ENCODE results near the gene TFR2. TPM values are rescaled to one million over a fixed set of nuclear protein-coding genes. Genes with fewer than 3 reads are reported as not detected.

Gene TFR2
- total and polyA plus RNA-seq, 9 of the 15 experiments (the other 6 are each of a cell fraction or from before 2014, with no cell fraction given), result 3.8 to 123 (median 51.1) TPM

DNA sequence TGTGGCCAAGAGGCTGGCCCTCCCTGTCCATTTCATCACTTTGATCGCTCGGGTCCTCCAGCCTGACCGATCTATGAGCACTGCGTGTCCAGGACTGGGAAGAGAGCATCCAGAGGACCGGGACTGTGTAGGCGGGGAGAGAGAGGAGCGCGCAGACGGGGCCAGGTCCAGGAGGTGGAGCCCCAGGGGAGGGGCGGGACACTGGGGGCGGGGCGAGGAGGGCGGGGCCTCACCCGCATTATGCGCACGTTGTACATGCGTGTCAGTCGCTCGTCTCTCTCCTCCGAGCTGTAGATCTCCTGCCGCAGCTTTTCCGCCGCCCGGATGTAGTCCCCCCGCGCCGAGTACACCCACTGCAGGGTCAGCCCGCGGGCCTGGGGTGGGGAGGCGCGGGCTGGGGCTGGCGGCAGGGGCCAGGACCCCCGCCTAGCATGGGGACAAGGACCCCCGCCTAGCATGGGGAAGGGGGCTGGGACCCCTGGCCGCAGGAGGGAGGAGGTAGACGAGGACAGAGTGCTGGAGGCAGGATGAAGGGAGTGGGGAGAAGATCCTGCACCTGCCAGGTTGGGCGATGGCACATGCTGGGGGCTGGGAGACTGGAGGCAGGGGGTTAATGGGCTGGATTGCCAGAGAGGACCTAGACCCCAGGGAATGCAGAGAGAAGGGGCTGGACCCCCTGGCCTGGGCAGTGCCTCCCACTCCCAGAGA, 14.7 kb downstream of the TFR2 start (continued):
- TF ChIP-seq, protein P1, sequence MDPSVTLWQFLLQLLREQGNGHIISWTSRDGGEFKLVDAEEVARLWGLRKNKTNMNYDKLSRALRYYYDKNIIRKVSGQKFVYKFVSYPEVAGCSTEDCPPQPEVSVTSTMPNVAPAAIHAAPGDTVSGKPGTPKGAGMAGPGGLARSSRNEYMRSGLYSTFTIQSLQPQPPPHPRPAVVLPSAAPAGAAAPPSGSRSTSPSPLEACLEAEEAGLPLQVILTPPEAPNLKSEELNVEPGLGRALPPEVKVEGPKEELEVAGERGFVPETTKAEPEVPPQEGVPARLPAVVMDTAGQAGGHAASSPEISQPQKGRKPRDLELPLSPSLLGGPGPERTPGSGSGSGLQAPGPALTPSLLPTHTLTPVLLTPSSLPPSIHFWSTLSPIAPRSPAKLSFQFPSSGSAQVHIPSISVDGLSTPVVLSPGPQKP (CRISPR knock-in tag; IDR thresholded peaks at IDR 0.05), result no peak
- TF ChIP-seq, protein P2, sequence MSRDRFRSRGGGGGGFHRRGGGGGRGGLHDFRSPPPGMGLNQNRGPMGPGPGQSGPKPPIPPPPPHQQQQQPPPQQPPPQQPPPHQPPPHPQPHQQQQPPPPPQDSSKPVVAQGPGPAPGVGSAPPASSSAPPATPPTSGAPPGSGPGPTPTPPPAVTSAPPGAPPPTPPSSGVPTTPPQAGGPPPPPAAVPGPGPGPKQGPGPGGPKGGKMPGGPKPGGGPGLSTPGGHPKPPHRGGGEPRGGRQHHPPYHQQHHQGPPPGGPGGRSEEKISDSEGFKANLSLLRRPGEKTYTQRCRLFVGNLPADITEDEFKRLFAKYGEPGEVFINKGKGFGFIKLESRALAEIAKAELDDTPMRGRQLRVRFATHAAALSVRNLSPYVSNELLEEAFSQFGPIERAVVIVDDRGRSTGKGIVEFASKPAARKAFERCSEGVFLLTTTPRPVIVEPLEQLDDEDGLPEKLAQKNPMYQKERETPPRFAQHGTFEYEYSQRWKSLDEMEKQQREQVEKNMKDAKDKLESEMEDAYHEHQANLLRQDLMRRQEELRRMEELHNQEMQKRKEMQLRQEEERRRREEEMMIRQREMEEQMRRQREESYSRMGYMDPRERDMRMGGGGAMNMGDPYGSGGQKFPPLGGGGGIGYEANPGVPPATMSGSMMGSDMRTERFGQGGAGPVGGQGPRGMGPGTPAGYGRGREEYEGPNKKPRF (IDR thresholded peaks at IDR 0.05; ENCODE audit: low read depth, low read length), result no peak
- TF ChIP-seq, protein P3, sequence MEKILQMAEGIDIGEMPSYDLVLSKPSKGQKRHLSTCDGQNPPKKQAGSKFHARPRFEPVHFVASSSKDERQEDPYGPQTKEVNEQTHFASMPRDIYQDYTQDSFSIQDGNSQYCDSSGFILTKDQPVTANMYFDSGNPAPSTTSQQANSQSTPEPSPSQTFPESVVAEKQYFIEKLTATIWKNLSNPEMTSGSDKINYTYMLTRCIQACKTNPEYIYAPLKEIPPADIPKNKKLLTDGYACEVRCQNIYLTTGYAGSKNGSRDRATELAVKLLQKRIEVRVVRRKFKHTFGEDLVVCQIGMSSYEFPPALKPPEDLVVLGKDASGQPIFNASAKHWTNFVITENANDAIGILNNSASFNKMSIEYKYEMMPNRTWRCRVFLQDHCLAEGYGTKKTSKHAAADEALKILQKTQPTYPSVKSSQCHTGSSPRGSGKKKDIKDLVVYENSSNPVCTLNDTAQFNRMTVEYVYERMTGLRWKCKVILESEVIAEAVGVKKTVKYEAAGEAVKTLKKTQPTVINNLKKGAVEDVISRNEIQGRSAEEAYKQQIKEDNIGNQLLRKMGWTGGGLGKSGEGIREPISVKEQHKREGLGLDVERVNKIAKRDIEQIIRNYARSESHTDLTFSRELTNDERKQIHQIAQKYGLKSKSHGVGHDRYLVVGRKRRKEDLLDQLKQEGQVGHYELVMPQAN (IDR thresholded peaks at IDR 0.05; ENCODE audit: borderline replicate concordance), result 0 out of 2 replicates have a peak, but pooled peaks have one; percentile 21
- TF ChIP-seq ZKSCAN8 (CRISPR knock-in tag; IDR thresholded peaks at IDR 0.05), result no peak

Data from K562 (cell line).